SK-N-SH (cell line): Measurements from ENCODE around the gene ATP8B1. TPM values are rescaled to one million over a fixed set of nuclear protein-coding genes. Genes with fewer than 3 reads are reported as not detected.

ENCODE experiments used
- CTCF ChIA-PET: fragments of 300-600, 350-600 bp; formaldehyde crosslinking; extraction: SDS; loops from one replicate; lab custom pipeline; 2021; lab: Yijun Ruan, JAX
- POLR2A ChIA-PET: fragments of 350-600 bp; sonication (Branson Sonifier 250); formaldehyde crosslinking; extraction: SDS; loops from one replicate; lab custom pipeline; 2020; ENCODE audit warnings: antibody characterized with exemption, inconsistent platforms; lab: Yijun Ruan, JAX
- DNase-seq: peaks from one replicate; pipeline ENCODE4 v3.0.0; 2012
- H2AFZ ChIP-seq: fragments of 200-600 bp; sonication (generic); 2 replicates; pipeline ENCODE4 v1.8.1; 2016; ENCODE audit warnings: antibody characterized with exemption, mild to moderate bottlenecking, low read depth
- H3F3A ChIP-seq: fragments of 200-600 bp; sonication (generic); replicated peaks from 2 replicates; pipeline ENCODE3; 2016; ENCODE audit warnings: antibody characterized with exemption, mild to moderate bottlenecking; ENCODE audit not compliant: insufficient read depth
- H3K27ac ChIP-seq, 2 experiments: fragments of 200-500 bp in 1 of 2; fragments of 200-600 bp in 1 of 2; sonication (Bioruptor generic) in 1 of 2; sonication (generic), shearing (Covaris generic) in 1 of 2; 2 replicates each; pipeline versions ENCODE4 v1.5.1 to v1.6.1; 2014 to 2016; ENCODE audit warnings: low read depth in 2 of 2, inconsistent platforms in 1 of 2, low read length in 1 of 2, mild to moderate bottlenecking in 1 of 2, mixed read lengths in 1 of 2
- H3K27me3 ChIP-seq: fragments of 200-600 bp; sonication (generic), shearing (Covaris generic); 2 replicates; pipeline ENCODE4 v1.6.1; 2016; ENCODE audit warnings: mixed run types; ENCODE audit not compliant: insufficient read depth
- H3K36me3 ChIP-seq, 2 experiments: fragments of 200-500 bp in 1 of 2; fragments of 200-600 bp in 1 of 2; sonication (Bioruptor generic) in 1 of 2; sonication (generic) in 1 of 2; replicated peaks in 1 of 2; 2 replicates each; pipeline versions ENCODE3 to v1.5.1; 2014 to 2016; ENCODE audit warnings: low read length in 1 of 2, mild to moderate bottlenecking in 1 of 2; ENCODE audit not compliant: insufficient read depth in 2 of 2, control insufficient read depth in 1 of 2
- H3K4me1 ChIP-seq, 2 experiments: fragments of 200-500 bp in 1 of 2; fragments of 200-600 bp in 1 of 2; sonication (Bioruptor generic) in 1 of 2; sonication (generic), shearing (Covaris generic) in 1 of 2; 2 replicates each; pipeline versions ENCODE4 v1.5.1 to v1.6.1; 2014 to 2016; ENCODE audit warnings: low read depth in 1 of 2, low read length in 1 of 2, mixed run types in 1 of 2; ENCODE audit not compliant: insufficient read depth in 2 of 2, control insufficient read depth in 1 of 2
- H3K4me2 ChIP-seq: fragments of 200-600 bp; sonication (generic), shearing (Covaris generic); 2 replicates; pipeline ENCODE4 v1.6.1; 2017; ENCODE audit warnings: mixed run types
- H3K4me3 ChIP-seq, 2 experiments: fragments of 200-500 bp in 1 of 2; fragments of 200-600 bp in 1 of 2; sonication (Bioruptor generic) in 1 of 2; sonication (generic), shearing (Covaris generic) in 1 of 2; 2 replicates each; pipeline versions ENCODE4 v1.5.1 to v1.8.1; 2014 to 2016; ENCODE audit warnings: low read depth in 2 of 2, inconsistent platforms in 1 of 2, low read length in 1 of 2, mild to moderate bottlenecking in 1 of 2, mixed read lengths in 1 of 2, moderate library complexity in 1 of 2
- H3K79me2 ChIP-seq: fragments of 200-600 bp; sonication (generic); 2 replicates; pipeline ENCODE4 v1.8.1; 2017; ENCODE audit warnings: mild to moderate bottlenecking; ENCODE audit not compliant: insufficient read depth
- H3K9ac ChIP-seq: fragments of 200-600 bp; sonication (generic); 2 replicates; pipeline ENCODE4 v1.6.1; 2017; ENCODE audit warnings: mixed run types
- H3K9me2 ChIP-seq: fragments of 200-600 bp; sonication (generic); 2 replicates; pipeline ENCODE4 v1.6.1; 2017; ENCODE audit warnings: mixed run types
- H3K9me3 ChIP-seq: fragments of 200-600 bp; sonication (generic); 2 replicates; pipeline ENCODE4 v1.6.1; 2017; ENCODE audit warnings: mixed run types, mild to moderate bottlenecking, moderate library complexity
- H4K20me1 ChIP-seq: fragments of 200-600 bp; sonication (generic); 2 replicates; pipeline ENCODE4 v1.6.1; 2017; ENCODE audit warnings: mild to moderate bottlenecking, mixed run types; ENCODE audit not compliant: insufficient read depth
- EZH2phosphoT487 ChIP-seq: fragments of 200-600 bp; sonication (generic); IDR thresholded peaks from 2 replicates; pipeline ENCODE4 v1.6.1; 2017; ENCODE audit warnings: low read depth, mixed run types, mild to moderate bottlenecking, antibody characterized with exemption, moderate library complexity, borderline replicate concordance
- FOXM1 ChIP-seq: IDR thresholded peaks from 2 replicates; pipeline ENCODE4 v1.4.0; 2012; ENCODE audit warnings: low read depth, mild to moderate bottlenecking
- GABPA ChIP-seq: IDR thresholded peaks from 2 replicates; pipeline ENCODE4 v1.4.0; 2012; ENCODE audit warnings: low read depth, mild to moderate bottlenecking
- POLR2AphosphoS5 ChIP-seq: IDR thresholded peaks from 2 replicates; pipeline ENCODE4 v1.6.1; 2012; ENCODE audit warnings: low read depth, low read length
- RCOR1 ChIP-seq: fragments of 150-350 bp; IDR thresholded peaks from 2 replicates; pipeline ENCODE4 v1.6.1; 2017; ENCODE audit warnings: antibody characterized with exemption, low read length
- RFX5 ChIP-seq: IDR thresholded peaks from 2 replicates; pipeline ENCODE4 v1.6.1; 2012; ENCODE audit warnings: mild to moderate bottlenecking, improper control_type of control experiment, low read length
- RXRA ChIP-seq: IDR thresholded peaks from 2 replicates; pipeline ENCODE4 v1.4.0; 2012; ENCODE audit warnings: low read depth, mild to moderate bottlenecking, borderline replicate concordance
- SIN3A ChIP-seq: IDR thresholded peaks from 2 replicates; pipeline ENCODE4 v1.6.1; 2012; ENCODE audit warnings: low read depth, mild to moderate bottlenecking, low read length, moderate library complexity, borderline replicate concordance
- SMC3 ChIP-seq: IDR thresholded peaks from 2 replicates; pipeline ENCODE4 v1.6.1; 2012; ENCODE audit warnings: low read depth, low read length, improper control_type of control experiment
- TCF12 ChIP-seq: IDR thresholded peaks from 2 replicates; pipeline ENCODE4 v1.4.0; 2012
- USF2 ChIP-seq: fragments of 150-350 bp; IDR thresholded peaks from 2 replicates; pipeline ENCODE4 v1.6.1; 2017; ENCODE audit warnings: antibody characterized with exemption, low read length, low read depth, borderline replicate concordance
- YY1 ChIP-seq: IDR thresholded peaks from 2 replicates; pipeline ENCODE4 v1.4.0; 2012; ENCODE audit warnings: low read depth, mild to moderate bottlenecking
- polyA plus RNA-seq, 3 experiments: library from polyadenylated mRNA; depleted of rRNA; stranded (reverse); fragments of >200 nt; gene quantifications; 2 replicates each; pipeline ENCODE4 v1.2.3, GENCODE V29; 2012
- TF ChIP-seq, protein P1 (sequence below): IDR thresholded peaks from 2 replicates; pipeline ENCODE4 v1.4.0; 2012; ENCODE audit warnings: low read depth
- TF ChIP-seq, protein P2 (sequence below): IDR thresholded peaks from 2 replicates; pipeline ENCODE4; 2012
- TF ChIP-seq, protein P3 (sequence below): IDR thresholded peaks from 2 replicates; pipeline ENCODE4 v1.4.0; 2012; ENCODE audit warnings: low read depth, borderline replicate concordance

Gene ATP8B1
- polyA plus RNA-seq, 1 of the 3 experiments (the other 2 are of a cell fraction), result 43.8 TPM

- H4K20me1 ChIP-seq, result peaks cover 3% of the 10 kb centered on the region; the same call in 1 of the 2 replicates
- ChIA-PET CTCF (no interaction called here), POLR2A (interaction anchor here (0.6 kb wide), 1 partner anchor 1128 kb away, joined by 3 read pairs; no protein-coding TSS in a partner anchor)
- H3K27ac ChIP-seq, result no peak overlapping the region
- H3K9me2 ChIP-seq, result no peaks in the 10 kb centered on the region
- H3F3A ChIP-seq, result peaks cover 25% of the 10 kb centered on the region
- peaks cover 25 to 85% of the 10 kb centered on the region in 2 experiments for H3K36me3 ChIP-seq
- H3K4me2 ChIP-seq, result no peak overlapping the region
- H3K79me2 ChIP-seq, result peaks cover 39% of the 10 kb centered on the region; the same call in 1 of the 2 replicates
- DNase-seq, result no peak
- H3K9me3 ChIP-seq, result no peaks in the 10 kb centered on the region
- TF ChIP-seq FOXM1, result no peak
- TF ChIP-seq RFX5, result no peak
- no peak for TF ChIP-seq YY1
- TF ChIP-seq POLR2AphosphoS5, result no peak
- TF ChIP-seq USF2, result no peak
- no peak for TF ChIP-seq EZH2phosphoT487
- TF ChIP-seq, protein P1, sequence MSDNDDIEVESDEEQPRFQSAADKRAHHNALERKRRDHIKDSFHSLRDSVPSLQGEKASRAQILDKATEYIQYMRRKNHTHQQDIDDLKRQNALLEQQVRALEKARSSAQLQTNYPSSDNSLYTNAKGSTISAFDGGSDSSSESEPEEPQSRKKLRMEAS, result no peak
- no peak for TF ChIP-seq RCOR1
- no peak for TF ChIP-seq RXRA
- TF ChIP-seq, protein P2, sequence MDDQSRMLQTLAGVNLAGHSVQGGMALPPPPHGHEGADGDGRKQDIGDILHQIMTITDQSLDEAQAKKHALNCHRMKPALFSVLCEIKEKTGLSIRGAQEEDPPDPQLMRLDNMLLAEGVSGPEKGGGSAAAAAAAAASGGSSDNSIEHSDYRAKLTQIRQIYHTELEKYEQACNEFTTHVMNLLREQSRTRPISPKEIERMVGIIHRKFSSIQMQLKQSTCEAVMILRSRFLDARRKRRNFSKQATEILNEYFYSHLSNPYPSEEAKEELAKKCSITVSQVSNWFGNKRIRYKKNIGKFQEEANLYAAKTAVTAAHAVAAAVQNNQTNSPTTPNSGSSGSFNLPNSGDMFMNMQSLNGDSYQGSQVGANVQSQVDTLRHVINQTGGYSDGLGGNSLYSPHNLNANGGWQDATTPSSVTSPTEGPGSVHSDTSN, result no peak
- TF ChIP-seq SMC3, result no peak
- TF ChIP-seq SIN3A, result no peak
- TF ChIP-seq, protein P3, sequence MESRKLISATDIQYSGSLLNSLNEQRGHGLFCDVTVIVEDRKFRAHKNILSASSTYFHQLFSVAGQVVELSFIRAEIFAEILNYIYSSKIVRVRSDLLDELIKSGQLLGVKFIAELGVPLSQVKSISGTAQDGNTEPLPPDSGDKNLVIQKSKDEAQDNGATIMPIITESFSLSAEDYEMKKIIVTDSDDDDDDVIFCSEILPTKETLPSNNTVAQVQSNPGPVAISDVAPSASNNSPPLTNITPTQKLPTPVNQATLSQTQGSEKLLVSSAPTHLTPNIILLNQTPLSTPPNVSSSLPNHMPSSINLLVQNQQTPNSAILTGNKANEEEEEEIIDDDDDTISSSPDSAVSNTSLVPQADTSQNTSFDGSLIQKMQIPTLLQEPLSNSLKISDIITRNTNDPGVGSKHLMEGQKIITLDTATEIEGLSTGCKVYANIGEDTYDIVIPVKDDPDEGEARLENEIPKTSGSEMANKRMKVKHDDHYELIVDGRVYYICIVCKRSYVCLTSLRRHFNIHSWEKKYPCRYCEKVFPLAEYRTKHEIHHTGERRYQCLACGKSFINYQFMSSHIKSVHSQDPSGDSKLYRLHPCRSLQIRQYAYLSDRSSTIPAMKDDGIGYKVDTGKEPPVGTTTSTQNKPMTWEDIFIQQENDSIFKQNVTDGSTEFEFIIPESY, result no peak
- no peak for TF ChIP-seq GABPA
- TF ChIP-seq TCF12, result no peak
- no peaks in the 10 kb centered on the region for H3K27me3 ChIP-seq
- no peak overlapping the region for H3K4me3 ChIP-seq
- no peaks in the 10 kb centered on the region for H3K4me1 ChIP-seq
- no peak overlapping the region for H2AFZ ChIP-seq
- H3K9ac ChIP-seq, result no peak overlapping the region
These were observed 119.6 kb downstream of the ATP8B1 start for GRCh38 chr18:57683470-57683869.
